ENCODE data around the gene MRPL40. TPM values are rescaled to one million over a fixed set of nuclear protein-coding genes. Genes with fewer than 3 reads are reported as not detected.
A peak's percentile ranks its signal among the peaks of the same experiment; 100 is the strongest.

The MRPL40 gene
- total and polyA plus RNA-seq, 2 of the 13 experiments (the other 11 are each of a cell fraction or from before 2014, with no cell fraction given): 42.7 to 79.7 TPM

DNA sequence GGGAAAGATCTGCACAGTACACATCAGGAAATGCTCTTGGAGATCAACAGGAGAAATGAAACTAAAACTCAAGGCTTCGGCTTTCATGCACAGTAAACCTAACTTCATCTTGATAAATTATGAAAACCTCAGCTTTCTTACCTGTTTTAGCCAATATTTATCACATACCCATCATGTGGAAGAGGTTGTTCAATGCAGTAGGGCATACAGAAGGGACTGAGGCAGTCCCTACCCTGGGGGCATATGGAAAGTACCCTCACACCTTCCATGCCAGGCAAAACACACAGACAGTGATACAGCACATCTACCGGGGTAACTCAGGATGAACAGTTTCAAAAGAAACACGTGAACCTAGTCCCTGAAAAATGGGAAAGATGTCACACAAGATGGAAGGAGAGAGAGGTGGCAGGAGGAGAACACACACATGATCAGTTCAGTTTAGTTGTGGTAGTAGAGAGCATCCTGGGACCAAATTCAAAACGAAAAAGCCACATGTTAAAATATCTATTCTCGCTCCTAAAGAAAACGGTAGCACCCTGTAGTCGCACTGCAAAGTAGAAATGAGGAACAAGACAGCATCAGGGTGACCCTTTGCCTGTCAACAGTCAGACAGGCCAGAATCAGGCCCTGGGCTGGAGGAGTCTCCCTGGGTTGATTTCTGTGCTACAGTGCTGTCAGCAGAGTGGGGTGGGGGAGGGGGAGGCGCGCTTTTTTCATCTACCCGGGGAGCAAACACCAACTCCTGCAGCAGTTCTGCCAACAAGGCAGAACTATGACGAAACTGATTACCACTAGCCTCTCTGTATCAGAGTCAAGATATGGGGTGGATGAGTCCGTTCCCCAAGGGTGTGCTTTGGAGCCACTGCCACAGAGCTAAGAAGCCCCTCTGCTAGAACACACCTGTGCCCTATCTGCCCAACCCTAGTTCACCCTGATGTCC, 2.1 kb upstream of the MRPL40 start:
- Histone ChIP-seq H2AFZ (ENCODE audit: low read length) (no peak overlapping the region), H3K4me1 (ENCODE audit: insufficient read depth, low read length) (peaks cover 53% of the 10 kb centered on the region), H3K27ac (ENCODE audit: extremely low read length, insufficient read depth, low read length) (peak overlapping the region; percentile 87), H3K9me3 (ENCODE audit: low read length) (no peaks in the 10 kb centered on the region), H3K27me3 (ENCODE audit: control insufficient read depth in 1 of 2, insufficient read depth in 2 of 2, low read length in 2 of 2) (no peaks in the 10 kb centered on the region; a peak in 1 of 5 replicates), H3K79me2 (ENCODE audit: insufficient read depth, low read length) (peaks cover 66% of the 10 kb centered on the region), H4K20me1 (ENCODE audit: insufficient read depth, low read length) (peaks cover 47% of the 10 kb centered on the region), H3K9ac (ENCODE audit: insufficient read depth, low read depth, low read length) (peak overlapping the region; percentile 92), H3K4me2 (ENCODE audit: low read depth, low read length) (peak overlapping the region; percentile 98), H3K36me3 (replicated peaks in 1 of 2; ENCODE audit: control insufficient read depth in 1 of 2, insufficient read depth in 2 of 2, low read length in 2 of 2) (peaks cover 3 to 23% of the 10 kb centered on the region in 2 experiments; a peak in 4 of 5 replicates), H3K4me3 (replicated peaks in 1 of 3; ENCODE audit: insufficient read depth in 1 of 3, low read depth in 2 of 3, low read length in 3 of 3) (peak overlapping the region; percentile 86 to 91 (median 88))
- no TSS peak for BruUV-seq (replicated peaks)
- FAIRE-seq: no peak
- peak; percentile 3; the same call in 1 of the 3 replicates for ATAC-seq
- WGBS (ENCODE audit: low lambda C conversion rate): 7% methylated on average over 11 of the region's 12 CpGs
- peak; percentile 75 for DNase-seq (ENCODE audit: low spot score)
- in situ Hi-C loops (cut with HindIII; ENCODE audit: extremely low pct_ligation_motif_present, low pct_unique_long_range_greater_than_20kb): no loop called here
- intact Hi-C loops (cut with micrococcal nuclease; ENCODE audit: unreplicated experiment): loop anchor here (2.0 to 5.0 kb wide), 2 partner anchors 49 to 253 kb away; partner anchors contain the start of genes CDC45, SLC25A1 and UFD1
- CTCF ChIA-PET (ENCODE audit: low intra/inter-chr PET ratio, low total read pairs): no interaction called here
- POLR2A ChIA-PET: interaction anchor here (2.1 kb wide), 1 partner anchor 49 kb away, joined by 12 read pairs; the partner anchor contains the start of genes CDC45 and UFD1
- TF ChIP-seq CEBPG (CRISPR knock-in tag; IDR thresholded peaks at IDR 0.05) (0 out of 2 replicates have a peak, but pooled peaks have one; percentile 34), HDAC2 (CRISPR knock-in tag; IDR thresholded peaks at IDR 0.05) (0 out of 2 replicates have a peak, but pooled peaks have one; percentile 2), LCORL (IDR thresholded peaks at IDR 0.05) (no peak), LCORL (CRISPR knock-in tag; IDR thresholded peaks at IDR 0.05) (0 out of 2 replicates have a peak, but pooled peaks have one; percentile 5), CEBPB (IDR thresholded peaks at IDR 0.05; ENCODE audit: borderline replicate concordance, low read depth, low read length) (0 out of 2 replicates have a peak, but pooled peaks have one; percentile 3), SAP130 (CRISPR knock-in tag; IDR thresholded peaks at IDR 0.05; ENCODE audit: low read depth) (peak; percentile 14; the same call in 1 of the 2 replicates)
- TF ChIP-seq, protein P1, sequence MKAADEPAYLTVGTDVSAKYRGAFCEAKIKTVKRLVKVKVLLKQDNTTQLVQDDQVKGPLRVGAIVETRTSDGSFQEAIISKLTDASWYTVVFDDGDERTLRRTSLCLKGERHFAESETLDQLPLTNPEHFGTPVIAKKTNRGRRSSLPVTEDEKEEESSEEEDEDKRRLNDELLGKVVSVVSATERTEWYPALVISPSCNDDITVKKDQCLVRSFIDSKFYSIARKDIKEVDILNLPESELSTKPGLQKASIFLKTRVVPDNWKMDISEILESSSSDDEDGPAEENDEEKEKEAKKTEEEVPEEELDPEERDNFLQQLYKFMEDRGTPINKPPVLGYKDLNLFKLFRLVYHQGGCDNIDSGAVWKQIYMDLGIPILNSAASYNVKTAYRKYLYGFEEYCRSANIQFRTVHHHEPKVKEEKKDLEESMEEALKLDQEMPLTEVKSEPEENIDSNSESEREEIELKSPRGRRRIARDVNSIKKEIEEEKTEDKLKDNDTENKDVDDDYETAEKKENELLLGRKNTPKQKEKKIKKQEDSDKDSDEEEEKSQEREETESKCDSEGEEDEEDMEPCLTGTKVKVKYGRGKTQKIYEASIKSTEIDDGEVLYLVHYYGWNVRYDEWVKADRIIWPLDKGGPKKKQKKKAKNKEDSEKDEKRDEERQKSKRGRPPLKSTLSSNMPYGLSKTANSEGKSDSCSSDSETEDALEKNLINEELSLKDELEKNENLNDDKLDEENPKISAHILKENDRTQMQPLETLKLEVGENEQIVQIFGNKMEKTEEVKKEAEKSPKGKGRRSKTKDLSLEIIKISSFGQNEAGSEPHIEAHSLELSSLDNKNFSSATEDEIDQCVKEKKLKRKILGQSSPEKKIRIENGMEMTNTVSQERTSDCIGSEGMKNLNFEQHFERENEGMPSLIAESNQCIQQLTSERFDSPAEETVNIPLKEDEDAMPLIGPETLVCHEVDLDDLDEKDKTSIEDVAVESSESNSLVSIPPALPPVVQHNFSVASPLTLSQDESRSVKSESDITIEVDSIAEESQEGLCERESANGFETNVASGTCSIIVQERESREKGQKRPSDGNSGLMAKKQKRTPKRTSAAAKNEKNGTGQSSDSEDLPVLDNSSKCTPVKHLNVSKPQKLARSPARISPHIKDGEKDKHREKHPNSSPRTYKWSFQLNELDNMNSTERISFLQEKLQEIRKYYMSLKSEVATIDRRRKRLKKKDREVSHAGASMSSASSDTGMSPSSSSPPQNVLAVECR (CRISPR knock-in tag; IDR thresholded peaks at IDR 0.05; ENCODE audit: borderline replicate concordance): peak; percentile 39; the same call in 1 of the 2 replicates
- TF ChIP-seq, protein P2, sequence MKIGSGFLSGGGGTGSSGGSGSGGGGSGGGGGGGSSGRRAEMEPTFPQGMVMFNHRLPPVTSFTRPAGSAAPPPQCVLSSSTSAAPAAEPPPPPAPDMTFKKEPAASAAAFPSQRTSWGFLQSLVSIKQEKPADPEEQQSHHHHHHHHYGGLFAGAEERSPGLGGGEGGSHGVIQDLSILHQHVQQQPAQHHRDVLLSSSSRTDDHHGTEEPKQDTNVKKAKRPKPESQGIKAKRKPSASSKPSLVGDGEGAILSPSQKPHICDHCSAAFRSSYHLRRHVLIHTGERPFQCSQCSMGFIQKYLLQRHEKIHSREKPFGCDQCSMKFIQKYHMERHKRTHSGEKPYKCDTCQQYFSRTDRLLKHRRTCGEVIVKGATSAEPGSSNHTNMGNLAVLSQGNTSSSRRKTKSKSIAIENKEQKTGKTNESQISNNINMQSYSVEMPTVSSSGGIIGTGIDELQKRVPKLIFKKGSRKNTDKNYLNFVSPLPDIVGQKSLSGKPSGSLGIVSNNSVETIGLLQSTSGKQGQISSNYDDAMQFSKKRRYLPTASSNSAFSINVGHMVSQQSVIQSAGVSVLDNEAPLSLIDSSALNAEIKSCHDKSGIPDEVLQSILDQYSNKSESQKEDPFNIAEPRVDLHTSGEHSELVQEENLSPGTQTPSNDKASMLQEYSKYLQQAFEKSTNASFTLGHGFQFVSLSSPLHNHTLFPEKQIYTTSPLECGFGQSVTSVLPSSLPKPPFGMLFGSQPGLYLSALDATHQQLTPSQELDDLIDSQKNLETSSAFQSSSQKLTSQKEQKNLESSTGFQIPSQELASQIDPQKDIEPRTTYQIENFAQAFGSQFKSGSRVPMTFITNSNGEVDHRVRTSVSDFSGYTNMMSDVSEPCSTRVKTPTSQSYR (CRISPR knock-in tag; IDR thresholded peaks at IDR 0.05; ENCODE audit: borderline replicate concordance): peak; percentile 69; the same call in 1 of the 2 replicates
- TF ChIP-seq, protein P3, sequence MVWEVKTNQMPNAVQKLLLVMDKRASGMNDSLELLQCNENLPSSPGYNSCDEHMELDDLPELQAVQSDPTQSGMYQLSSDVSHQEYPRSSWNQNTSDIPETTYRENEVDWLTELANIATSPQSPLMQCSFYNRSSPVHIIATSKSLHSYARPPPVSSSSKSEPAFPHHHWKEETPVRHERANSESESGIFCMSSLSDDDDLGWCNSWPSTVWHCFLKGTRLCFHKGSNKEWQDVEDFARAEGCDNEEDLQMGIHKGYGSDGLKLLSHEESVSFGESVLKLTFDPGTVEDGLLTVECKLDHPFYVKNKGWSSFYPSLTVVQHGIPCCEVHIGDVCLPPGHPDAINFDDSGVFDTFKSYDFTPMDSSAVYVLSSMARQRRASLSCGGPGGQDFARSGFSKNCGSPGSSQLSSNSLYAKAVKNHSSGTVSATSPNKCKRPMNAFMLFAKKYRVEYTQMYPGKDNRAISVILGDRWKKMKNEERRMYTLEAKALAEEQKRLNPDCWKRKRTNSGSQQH (CRISPR knock-in tag; IDR thresholded peaks at IDR 0.05; ENCODE audit: low read depth): peak; percentile 47; the same call in 1 of the 2 replicates
- TF ChIP-seq, protein P4, sequence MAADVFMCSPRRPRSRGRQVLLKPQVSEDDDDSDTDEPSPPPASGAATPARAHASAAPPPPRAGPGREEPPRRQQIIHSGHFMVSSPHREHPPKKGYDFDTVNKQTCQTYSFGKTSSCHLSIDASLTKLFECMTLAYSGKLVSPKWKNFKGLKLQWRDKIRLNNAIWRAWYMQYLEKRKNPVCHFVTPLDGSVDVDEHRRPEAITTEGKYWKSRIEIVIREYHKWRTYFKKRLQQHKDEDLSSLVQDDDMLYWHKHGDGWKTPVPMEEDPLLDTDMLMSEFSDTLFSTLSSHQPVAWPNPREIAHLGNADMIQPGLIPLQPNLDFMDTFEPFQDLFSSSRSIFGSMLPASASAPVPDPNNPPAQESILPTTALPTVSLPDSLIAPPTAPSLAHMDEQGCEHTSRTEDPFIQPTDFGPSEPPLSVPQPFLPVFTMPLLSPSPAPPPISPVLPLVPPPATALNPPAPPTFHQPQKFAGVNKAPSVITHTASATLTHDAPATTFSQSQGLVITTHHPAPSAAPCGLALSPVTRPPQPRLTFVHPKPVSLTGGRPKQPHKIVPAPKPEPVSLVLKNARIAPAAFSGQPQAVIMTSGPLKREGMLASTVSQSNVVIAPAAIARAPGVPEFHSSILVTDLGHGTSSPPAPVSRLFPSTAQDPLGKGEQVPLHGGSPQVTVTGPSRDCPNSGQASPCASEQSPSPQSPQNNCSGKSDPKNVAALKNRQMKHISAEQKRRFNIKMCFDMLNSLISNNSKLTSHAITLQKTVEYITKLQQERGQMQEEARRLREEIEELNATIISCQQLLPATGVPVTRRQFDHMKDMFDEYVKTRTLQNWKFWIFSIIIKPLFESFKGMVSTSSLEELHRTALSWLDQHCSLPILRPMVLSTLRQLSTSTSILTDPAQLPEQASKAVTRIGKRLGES (CRISPR knock-in tag; IDR thresholded peaks at IDR 0.05; ENCODE audit: borderline replicate concordance): no peak
